ENCODE data around the gene GNG12.
A peak's percentile ranks its signal among the peaks of the same experiment; 100 is the strongest.

Gene GNG12

DNA sequence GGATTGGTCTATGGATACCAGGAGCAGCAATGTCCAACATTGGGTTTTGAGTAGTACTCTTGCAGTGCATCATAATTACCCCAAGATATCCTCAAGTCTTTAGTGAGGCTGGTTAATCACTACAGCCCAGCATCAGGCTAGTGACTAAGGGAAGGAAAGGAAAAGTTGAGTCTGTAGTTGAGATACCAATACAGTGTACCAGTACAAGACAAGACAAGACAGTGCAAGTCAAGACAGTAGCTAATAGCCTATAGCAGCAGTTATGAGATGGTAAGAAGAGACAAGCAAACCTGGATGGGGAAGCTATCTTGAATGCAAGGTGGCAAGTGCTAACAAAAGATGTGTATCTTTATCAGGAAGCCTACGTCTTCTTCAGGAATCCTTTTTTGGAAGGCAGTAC lies 13.3 kb upstream of the GNG12 start:
- TF ChIP-seq, protein P1, sequence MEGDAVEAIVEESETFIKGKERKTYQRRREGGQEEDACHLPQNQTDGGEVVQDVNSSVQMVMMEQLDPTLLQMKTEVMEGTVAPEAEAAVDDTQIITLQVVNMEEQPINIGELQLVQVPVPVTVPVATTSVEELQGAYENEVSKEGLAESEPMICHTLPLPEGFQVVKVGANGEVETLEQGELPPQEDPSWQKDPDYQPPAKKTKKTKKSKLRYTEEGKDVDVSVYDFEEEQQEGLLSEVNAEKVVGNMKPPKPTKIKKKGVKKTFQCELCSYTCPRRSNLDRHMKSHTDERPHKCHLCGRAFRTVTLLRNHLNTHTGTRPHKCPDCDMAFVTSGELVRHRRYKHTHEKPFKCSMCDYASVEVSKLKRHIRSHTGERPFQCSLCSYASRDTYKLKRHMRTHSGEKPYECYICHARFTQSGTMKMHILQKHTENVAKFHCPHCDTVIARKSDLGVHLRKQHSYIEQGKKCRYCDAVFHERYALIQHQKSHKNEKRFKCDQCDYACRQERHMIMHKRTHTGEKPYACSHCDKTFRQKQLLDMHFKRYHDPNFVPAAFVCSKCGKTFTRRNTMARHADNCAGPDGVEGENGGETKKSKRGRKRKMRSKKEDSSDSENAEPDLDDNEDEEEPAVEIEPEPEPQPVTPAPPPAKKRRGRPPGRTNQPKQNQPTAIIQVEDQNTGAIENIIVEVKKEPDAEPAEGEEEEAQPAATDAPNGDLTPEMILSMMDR (conservative IDR thresholded peaks at IDR 0.05; ENCODE audit: low read depth): no peak
- ChIA-PET CTCF (interaction anchor here (0.7 to 0.9 kb wide), 2 partner anchors 78 to 493 kb away, joined by 3 read pairs; no protein-coding TSS in a partner anchor), POLR2A (ENCODE audit: low non-redundant PET) (no interaction called here)
- peak; percentile 36 for DNase-seq (ENCODE audit: low spot score)
- no peak overlapping the region for H3K27ac ChIP-seq

DNA sequence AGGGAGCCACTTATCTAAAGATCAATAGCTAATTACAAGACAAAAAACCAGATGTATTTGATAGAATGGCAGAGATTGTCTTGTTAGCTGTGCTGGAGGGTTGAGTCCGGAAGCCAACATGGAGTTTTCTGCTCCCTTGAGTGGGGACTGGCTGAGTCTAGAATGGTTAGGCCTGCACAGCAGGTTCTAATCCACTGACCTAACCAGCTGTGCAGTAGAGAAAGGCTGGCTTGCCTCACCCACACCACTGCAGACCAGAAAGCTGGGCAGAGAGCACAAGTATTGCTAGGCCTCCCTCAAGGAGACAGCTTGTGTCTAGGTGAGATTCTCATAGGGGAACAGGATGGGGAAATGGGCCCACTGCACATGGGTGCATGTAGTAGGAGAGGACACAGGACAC lies 11.7 kb upstream of the GNG12 start:
- CTCF ChIA-PET: interaction anchor here (0.6 to 1.1 kb wide), 2 partner anchors 12 to 75 kb away, joined by 3 to 4 read pairs; no protein-coding TSS in a partner anchor
- no peak overlapping the region for H3K27ac ChIP-seq
- no peak for DNase-seq (ENCODE audit: low spot score)
- TF ChIP-seq, protein P1 (conservative IDR thresholded peaks at IDR 0.05; ENCODE audit: low read depth): no peak
- POLR2A ChIA-PET (ENCODE audit: low non-redundant PET): no interaction called here

DNA sequence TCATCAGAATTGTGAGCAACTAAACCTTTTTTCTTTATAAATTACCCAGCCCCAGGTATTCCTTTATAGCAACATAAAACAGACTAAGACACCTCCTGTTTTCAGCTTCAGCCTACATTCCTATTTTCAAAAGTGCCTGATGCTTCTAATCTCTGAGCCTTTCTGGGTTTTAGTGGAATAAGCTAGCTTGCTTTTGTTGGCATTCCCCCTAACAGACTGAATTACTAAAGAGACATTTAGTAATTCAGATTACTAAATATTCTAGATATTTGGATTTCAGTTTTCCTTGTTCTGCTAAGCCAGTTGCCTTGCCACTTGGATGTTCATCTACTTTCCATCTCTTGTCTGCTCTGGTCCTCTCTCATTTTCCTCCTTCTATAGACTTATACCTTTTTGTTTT lies 10.5 kb upstream of the GNG12 start:
- no peak for DNase-seq (ENCODE audit: low spot score)
- TF ChIP-seq, protein P1 (conservative IDR thresholded peaks at IDR 0.05; ENCODE audit: low read depth): no peak
- POLR2A ChIA-PET (ENCODE audit: low non-redundant PET): no interaction called here
- CTCF ChIA-PET: no interaction called here
- no peak overlapping the region for H3K27ac ChIP-seq

DNA sequence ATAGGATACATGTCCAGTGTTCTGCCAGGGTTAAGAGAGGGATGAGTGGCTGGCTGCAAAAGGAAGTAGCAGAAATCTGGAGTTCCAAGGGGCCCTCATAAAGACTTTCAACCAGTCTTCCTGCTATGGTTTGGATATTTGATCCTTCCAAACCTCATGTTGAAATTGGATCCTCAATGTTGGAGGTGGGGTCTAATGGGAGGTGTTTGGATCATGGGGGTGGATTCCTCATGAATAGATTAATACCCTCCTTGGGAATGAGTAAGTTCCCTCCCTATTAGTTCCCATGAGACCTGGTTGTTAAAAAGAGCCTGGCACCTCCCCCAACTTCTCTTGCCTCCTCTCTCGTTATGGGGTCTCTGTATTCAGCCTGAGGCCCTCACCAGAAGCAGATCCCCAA lies 10.1 kb upstream of the GNG12 start:
- POLR2A ChIA-PET (ENCODE audit: low non-redundant PET): no interaction called here
- CTCF ChIA-PET: no interaction called here
- no peak for DNase-seq (ENCODE audit: low spot score)
- TF ChIP-seq, protein P1 (conservative IDR thresholded peaks at IDR 0.05; ENCODE audit: low read depth): no peak
- H3K27ac ChIP-seq: no peak overlapping the region

DNA sequence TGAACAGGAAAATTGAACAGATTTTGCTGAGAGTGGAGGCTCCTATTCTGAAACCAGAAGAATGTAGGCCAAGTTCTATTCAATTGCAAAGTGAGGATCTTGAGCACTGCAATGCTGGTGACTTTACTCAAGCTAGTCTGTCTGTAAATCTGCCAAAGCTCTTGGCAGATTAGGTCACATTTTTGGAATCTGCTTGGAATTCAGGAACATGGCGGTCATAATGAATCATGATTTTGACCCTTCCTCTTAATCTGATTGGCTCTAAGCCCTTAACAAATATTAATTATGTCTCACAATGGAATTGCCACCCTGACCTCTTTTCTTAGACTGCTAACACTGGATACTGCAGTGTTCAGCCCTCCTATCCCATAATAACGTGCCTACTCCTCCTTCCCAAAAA lies 7.2 kb upstream of the GNG12 start:
- no peak for DNase-seq (ENCODE audit: low spot score)
- POLR2A ChIA-PET (ENCODE audit: low non-redundant PET): no interaction called here
- H3K27ac ChIP-seq: no peak overlapping the region
- TF ChIP-seq, protein P1 (conservative IDR thresholded peaks at IDR 0.05; ENCODE audit: low read depth): no peak
- CTCF ChIA-PET: interaction anchor here (0.6 kb wide), 1 partner anchor 162 kb away, joined by 3 read pairs; no protein-coding TSS in a partner anchor

DNA sequence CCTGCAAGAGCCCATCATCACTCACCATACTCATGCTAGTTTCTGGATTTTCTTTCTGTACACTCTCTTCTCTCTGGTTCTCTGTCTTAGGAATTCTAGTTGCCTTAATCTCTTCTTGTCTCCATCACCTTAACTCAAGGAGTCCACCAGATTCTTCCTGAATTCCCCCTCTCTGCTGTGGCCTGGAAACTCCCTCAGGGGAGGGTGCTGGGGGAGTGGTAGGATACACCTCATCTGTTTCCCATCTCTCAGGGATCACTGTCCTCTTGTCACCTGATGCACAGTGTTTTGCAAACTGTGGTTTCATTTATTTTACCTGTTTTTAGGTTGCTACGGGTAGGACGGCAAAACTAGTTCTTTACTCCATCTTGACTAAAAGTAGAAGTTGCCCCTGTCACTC lies 6.6 kb upstream of the GNG12 start:
- H3K27ac ChIP-seq: no peak overlapping the region
- TF ChIP-seq, protein P1 (conservative IDR thresholded peaks at IDR 0.05; ENCODE audit: low read depth): no peak
- DNase-seq (ENCODE audit: low spot score): no peak
- ChIA-PET CTCF (interaction anchor here (0.6 kb wide), 1 partner anchor 163 kb away, joined by 3 read pairs; no protein-coding TSS in a partner anchor), POLR2A (ENCODE audit: low non-redundant PET) (no interaction called here)

All from RWPE1 (cell line).